ENCODE results near the gene HMOX1. TPM values are rescaled to one million over a fixed set of nuclear protein-coding genes. Genes with fewer than 3 reads are reported as not detected.
"Not testable (repeated sequence)": the region's sequence is repeated elsewhere in the genome, so short reads cannot be mapped to it uniquely, and the experiment has no call there.

The HMOX1 gene
- total RNA-seq, 1 experiment from 2014 or later, result 103 TPM

DNA sequence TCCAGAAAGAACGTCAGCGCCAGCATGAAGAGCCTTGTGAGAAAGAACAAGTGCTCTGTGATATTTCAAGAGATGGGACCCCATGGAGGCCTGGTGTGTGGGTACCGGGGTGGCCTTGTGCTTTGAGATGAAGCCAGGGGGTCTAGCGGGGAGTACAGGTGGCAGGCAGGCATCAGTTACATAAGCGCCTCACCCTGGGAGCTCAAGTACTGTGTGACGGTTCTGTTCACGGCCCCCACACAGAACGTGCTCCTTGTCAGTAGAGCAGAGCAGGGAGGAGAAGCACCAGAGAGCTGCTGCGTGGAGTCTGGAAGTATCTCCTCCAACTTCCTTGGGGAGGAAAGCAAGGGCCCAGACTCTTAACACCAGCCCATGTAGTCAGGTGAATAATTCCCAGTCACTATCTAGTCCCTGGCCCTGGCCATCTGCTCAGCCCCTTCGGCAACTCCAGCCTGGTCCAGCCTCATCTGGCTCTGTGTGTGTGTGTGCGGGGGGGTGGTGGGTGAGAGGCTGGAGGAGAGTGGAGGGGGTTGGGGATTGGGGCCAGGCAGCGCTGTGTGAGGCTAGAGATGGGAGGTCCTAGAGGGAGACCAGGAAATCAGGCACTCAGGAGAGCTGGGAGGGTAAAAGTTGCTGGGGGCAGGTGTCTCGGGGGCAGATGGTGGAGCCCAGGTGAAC is 51.5 kb downstream of the HMOX1 start:
- DNase-seq (ENCODE audit: low read depth), result no peak

DNA sequence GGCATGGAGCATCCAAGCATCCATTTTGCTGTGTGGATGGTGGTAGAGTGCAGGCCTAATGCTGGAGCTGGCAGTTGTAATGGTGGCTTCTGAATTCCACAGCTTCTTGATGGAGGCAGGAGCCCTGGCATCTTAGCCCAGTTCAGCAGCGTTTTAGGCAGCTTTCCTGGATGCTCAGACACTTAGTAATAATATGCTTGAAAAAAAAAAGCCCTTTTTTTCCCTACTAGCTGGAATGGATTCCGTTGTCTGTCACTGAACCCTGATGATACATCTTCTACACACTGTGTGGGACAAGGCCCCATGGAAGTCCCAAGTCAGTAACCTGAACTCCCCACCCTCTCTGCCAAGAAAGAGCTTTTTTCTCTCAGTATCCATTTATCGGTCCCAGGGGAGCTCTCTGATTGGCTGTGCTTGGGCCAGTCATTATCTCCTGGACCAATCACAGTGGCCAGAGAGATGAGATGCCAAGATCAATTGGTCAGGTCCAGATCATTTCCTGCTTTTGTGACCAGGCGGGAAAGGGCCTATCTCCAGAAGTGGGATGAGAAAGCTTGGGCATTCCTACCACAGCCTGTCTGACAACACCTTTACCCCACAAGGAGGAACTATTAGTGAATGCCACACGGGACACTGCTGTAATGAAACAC is 53.3 kb downstream of the HMOX1 start:
- DNase-seq (ENCODE audit: low read depth), result peak; percentile 31

DNA sequence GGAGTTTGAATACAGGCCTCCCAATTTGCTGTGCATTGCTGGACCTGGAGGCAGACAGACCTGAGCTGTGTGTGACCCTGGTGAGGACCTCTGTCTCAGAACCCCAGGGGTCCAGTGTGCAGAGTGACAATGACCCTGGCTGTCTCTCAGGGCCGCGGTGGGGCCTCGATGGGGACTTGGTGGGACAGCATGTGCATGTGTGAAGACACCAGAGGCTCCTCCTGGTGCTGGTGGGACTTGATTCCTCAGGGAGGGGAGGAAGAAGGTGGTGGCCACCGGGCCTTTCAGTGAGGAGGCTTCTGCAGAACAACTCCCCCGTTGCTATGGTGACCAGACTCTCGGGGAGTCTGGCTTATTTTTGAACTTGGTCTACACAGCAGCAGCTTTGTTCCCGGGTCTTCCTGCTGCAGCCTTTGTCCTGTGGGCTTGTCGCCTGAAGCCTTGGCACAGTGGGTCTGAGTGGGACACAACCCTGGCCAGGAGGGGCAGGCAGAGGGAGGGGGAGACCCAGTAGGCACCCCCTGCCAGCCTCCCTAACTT is 54.4 kb downstream of the HMOX1 start:
- DNase-seq (ENCODE audit: low read depth), result no peak

DNA sequence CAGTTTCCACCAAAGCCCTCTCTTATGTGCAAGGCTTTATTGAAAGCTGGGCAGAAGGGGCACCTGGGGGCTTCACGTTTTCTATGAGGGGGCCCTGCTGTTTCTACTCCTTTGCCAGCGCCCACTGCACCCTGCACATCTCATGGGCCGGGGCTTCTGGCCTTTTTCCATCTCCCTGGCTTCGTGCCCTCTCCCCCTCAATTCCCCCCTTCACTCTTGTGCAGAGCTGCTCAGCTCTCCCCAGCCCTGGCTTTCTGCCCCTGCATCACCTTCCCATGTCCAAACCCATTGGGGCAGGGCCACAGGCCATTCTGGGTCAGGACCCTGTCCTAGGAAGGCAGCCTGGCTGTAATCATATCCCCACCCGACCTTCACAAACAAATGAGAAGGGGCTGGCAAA is 55.5 kb downstream of the HMOX1 start:
- no peak for DNase-seq (ENCODE audit: low read depth)

DNA sequence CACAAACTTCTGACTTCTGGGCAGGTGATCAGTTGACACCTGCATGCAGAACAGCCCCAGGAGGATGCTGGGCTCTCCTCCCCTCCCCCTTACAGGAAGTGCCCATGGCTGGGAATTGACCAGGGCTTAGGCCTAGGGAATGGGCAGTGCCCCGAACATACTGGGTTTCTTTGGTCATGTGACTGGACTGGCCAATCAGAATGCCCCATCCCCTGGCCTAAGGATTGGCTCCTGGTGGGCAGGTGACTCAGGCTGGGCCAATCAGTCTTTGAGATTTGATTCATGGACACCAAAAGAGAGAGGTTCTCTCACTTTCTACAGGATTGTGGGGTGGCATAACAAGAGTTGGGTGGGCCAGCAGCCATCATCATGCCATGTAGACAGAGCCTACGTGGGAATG is 56.2 kb downstream of the HMOX1 start:
- peak; percentile 32 for DNase-seq (ENCODE audit: low read depth)

DNA sequence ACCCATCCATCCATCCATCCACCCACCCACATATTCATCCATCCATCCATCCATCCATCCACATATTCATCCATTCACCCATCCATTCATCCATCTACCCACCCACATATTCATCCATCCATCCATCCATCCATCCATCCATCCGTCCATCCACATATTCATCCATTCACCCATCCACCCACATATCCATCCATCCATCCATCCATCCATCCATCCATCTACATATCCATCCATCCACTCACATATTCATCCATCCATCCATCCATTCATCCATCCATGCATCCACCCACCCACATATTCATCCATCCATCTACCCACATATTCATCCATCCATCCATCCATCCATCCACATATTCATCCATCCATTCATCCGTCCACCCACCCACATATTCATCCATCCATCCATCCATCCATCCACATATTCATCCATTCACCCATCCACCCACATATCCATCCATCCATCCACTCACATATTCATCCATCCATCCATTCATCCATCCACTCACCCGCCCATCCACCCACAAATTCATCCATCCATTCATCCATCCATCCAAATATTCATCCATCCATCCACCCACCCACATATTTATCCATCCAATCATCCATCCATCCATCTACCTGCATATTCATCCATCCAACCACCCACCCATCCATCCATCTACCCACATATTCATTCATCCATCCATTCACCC is 57.9 kb downstream of the HMOX1 start:
- not testable (repeated sequence) for DNase-seq (ENCODE audit: low read depth)

DNA sequence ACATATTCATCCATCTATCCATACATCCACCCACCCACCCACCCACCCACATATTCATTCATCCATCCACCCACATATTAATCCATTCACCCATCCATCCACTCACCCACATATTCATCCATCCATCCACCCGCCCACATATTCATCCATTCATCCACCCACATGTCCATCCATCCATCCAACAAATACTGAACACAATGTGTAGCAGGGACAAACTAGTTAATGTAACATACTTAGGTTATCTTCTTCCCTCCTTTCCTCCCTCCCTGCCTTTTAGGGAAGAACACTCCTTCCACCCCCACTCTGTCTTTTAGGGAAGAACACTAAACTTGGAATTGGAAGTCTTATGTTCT is 58.4 kb downstream of the HMOX1 start:
- no peak for DNase-seq (ENCODE audit: low read depth)

DNA sequence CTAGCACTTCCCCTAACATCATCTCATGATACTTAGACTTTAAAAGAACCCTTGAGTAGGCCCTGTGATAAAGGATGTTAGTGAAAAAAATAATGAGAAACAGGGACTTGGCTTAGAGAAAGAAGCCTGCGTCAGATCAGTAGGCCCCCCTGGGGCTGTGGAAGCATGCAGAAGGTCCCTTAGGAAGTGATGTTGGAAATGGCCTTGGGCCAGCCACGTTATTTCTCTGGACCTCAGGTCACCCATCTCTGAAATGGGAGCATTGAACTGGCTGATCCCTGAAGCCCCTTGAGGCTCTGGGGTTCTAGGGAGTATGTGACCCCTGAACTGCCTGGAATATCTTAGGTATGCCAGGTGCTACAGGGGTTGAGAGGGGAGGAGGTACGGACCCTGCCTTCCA is 59.2 kb downstream of the HMOX1 start:
- DNase-seq (ENCODE audit: low read depth), result no peak

DNA sequence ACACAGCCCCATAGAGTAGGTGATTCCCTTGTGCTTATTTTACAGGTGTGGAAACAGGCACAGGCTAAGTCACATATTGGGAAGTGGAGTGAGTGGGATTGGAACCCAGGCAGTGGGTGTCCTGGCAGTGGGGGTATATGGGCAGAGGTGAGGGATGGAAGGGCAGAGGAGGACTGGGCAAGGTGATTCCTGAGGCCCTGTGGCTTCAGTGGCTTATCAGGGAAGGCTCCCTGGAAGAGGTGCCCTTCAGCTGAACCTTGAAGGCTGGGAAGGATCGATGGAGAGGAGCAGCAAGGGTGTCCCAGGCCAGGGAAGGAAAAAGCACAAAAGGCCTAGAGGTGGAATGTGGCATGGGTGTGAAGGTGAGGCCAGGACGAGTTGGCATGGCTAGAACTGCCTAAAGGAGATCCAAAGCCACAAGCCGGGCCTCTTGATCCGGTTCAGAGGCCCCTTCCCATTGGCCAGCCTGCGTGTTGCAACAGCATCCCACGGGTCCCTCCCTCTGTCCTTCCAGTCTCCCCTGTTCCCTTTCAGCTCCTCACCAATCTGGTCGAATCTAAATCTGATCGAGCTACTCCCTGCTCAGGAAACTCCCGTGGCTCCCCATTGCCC is 60.7 kb downstream of the HMOX1 start:
- no peak for DNase-seq (ENCODE audit: low read depth)

DNA sequence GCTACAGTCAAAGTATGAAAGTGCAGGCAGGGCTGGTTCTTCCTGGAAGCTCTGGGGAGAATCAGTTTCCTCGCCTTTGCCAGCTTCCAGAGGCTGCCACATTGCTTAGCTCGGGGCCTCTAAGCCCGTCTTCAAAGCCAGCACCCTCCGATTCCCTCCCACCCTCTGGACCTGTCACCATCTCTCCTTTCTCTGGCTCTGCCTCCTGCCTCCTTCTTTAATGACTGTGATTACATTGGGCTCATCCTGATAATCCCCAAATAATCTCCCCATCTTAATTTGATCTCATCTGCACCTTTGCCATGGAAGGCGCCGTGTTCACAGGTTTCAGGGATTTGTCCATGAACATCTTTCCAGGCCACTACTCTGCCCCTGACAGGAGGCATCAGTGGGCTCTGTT is 61.6 kb downstream of the HMOX1 start:
- DNase-seq (ENCODE audit: low read depth), result no peak

DNA sequence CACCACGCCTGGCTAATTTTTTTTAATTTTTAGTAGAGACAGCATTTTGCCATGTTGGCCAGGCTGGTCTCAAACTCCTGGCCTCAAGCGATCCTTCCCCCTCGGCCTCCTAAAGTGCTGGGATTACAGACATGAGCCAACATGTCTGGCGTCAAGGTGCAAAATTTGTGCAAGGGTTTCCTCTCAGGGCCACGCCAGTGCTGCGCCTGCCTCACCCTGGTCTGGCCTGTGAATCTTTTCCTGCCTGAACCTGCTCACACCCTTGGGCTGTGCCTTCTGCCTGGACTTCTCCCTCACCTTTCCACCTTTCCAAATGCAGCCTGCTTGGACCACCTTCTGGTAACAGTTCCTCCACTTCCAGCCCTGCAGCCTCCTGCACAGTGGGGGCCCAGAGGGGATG is 62.4 kb downstream of the HMOX1 start:
- DNase-seq (ENCODE audit: low read depth), result no peak

Other genes with a start within 250 kb of the HMOX1 start
- 14.1 and 17.8 TPM in 2 replicates for gene HMGXB4, start 123.6 kb upstream of the HMOX1 start, total RNA-seq (2014; rRNA removed)
- gene TOM1, start 81.2 kb upstream of the HMOX1 start, total RNA-seq (2014; rRNA removed), result 33.8 and 50.3 TPM in 2 replicates
- gene MCM5, start 19.0 kb downstream of the HMOX1 start, total RNA-seq (2014; rRNA removed), result 100 and 139 TPM in 2 replicates
- gene RASD2, start 159.7 kb downstream of the HMOX1 start, total RNA-seq (2014; rRNA removed), result 0.19 and 0.23 TPM in 2 replicates
- not detected in 2 replicates for gene MB, start 236.2 kb downstream of the HMOX1 start, total RNA-seq (2014; rRNA removed)